GM23338 (cell line): ENCODE results near the gene TBCE. TPM values are rescaled to one million over a fixed set of nuclear protein-coding genes. Genes with fewer than 3 reads are reported as not detected.

Experiments
- ATAC-seq: fragments of 200-7000 bp; cut with Tn5 transposase; 3 replicates; pipeline ENCODE4 v1.9.1; 2020
- DNase-seq: peaks from one replicate; pipeline ENCODE4 v3.0.0-alpha.2; 2015; ENCODE audit warnings: low spot score
- H2AFZ ChIP-seq: fragments of 200-600 bp; sonication (generic); 2 replicates; pipeline ENCODE4 v1.8.0; 2016; ENCODE audit warnings: antibody characterized with exemption, mild to moderate bottlenecking, moderate library complexity
- H3F3A ChIP-seq: fragments of 200-600 bp; sonication (generic); replicated peaks from 2 replicates; pipeline ENCODE4 v1.8.0; 2017; ENCODE audit warnings: antibody characterized with exemption, mixed run types, low read depth
- H3K27ac ChIP-seq: fragments of 200-600 bp; sonication (generic); 2 replicates; pipeline ENCODE4 v1.6.1; 2016; ENCODE audit warnings: low read depth
- H3K27me3 ChIP-seq: fragments of 200-600 bp; sonication (generic); 2 replicates; pipeline ENCODE4 v1.8.0; 2016; ENCODE audit warnings: mild to moderate bottlenecking, mixed run types, moderate library complexity; ENCODE audit not compliant: insufficient read depth
- H3K36me3 ChIP-seq: fragments of 200-600 bp; sonication (generic); 2 replicates; pipeline ENCODE4 v1.8.0; 2016; ENCODE audit warnings: mild to moderate bottlenecking; ENCODE audit not compliant: insufficient read depth
- H3K4me1 ChIP-seq: fragments of 200-600 bp; sonication (generic); 2 replicates; pipeline ENCODE4 v1.8.0; 2016; ENCODE audit warnings: mild to moderate bottlenecking, moderate library complexity; ENCODE audit not compliant: insufficient read depth
- H3K4me2 ChIP-seq: fragments of 200-600 bp; sonication (generic); 2 replicates; pipeline ENCODE4 v1.7.1; 2017; ENCODE audit warnings: mixed run types
- H3K4me3 ChIP-seq: fragments of 200-600 bp; sonication (generic); 2 replicates; pipeline ENCODE4 v1.6.1; 2016; ENCODE audit warnings: mixed run types
- H3K79me2 ChIP-seq: fragments of 200-600 bp; sonication (generic); replicated peaks from 2 replicates; pipeline ENCODE4 v1.8.0; 2017; ENCODE audit warnings: mild to moderate bottlenecking; ENCODE audit not compliant: insufficient read depth
- H3K9me2 ChIP-seq: fragments of 200-600 bp; sonication (generic); 2 replicates; pipeline ENCODE4 v1.8.0; 2017; ENCODE audit not compliant: insufficient read depth
- H4K20me1 ChIP-seq: fragments of 200-600 bp; sonication (generic); replicated peaks from 2 replicates; pipeline ENCODE4 v1.8.0; 2017; ENCODE audit warnings: mild to moderate bottlenecking; ENCODE audit not compliant: insufficient read depth
- H3K27ac Mint-ChIP-seq: 2 replicates; pipeline ENCODE4 v1.8.0; 2020; ENCODE audit warnings: inconsistent platforms, mild to moderate bottlenecking, moderate library complexity, mixed read lengths
- H3K27me3 Mint-ChIP-seq: 3 replicates; pipeline ENCODE4 v1.8.0; 2022; ENCODE audit warnings: low read depth, mild to moderate bottlenecking, moderate library complexity, mixed read lengths, inconsistent platforms; ENCODE audit not compliant: insufficient read depth, poor library complexity
- H3K36me3 Mint-ChIP-seq: 3 replicates; pipeline ENCODE4 v1.8.0; 2021; ENCODE audit warnings: low read depth, mild to moderate bottlenecking, inconsistent platforms, moderate library complexity, mixed read lengths
- H3K4me1 Mint-ChIP-seq: 3 replicates; pipeline ENCODE4 v1.8.0; 2020; ENCODE audit warnings: mild to moderate bottlenecking, inconsistent platforms, mixed read lengths
- H3K4me3 Mint-ChIP-seq: 3 replicates; pipeline ENCODE4 v1.8.0; 2021; ENCODE audit warnings: moderate library complexity, mild to moderate bottlenecking, inconsistent platforms, mixed read lengths
- H3K9me3 Mint-ChIP-seq: 3 replicates; pipeline ENCODE4 v1.8.0; 2020; ENCODE audit warnings: moderate library complexity, mild to moderate bottlenecking, inconsistent platforms, mixed read lengths
- CREB1 ChIP-seq: fragments of 250-450 bp; sonication (Bioruptor Pico); IDR thresholded peaks from 2 replicates; pipeline ENCODE4 v1.5.0; 2020; ENCODE audit warnings: low read depth, mild to moderate bottlenecking, moderate library complexity
- POLR2AphosphoS5 ChIP-seq: IDR thresholded peaks from 2 replicates; pipeline ENCODE4 v1.6.1; 2016; ENCODE audit warnings: antibody characterized with exemption, low read depth
- polyA plus RNA-seq: library from polyadenylated mRNA; unstranded; fragments of >200 nt; fragmentation: Nextera tagmentation; extraction: Ambion mirVana; gene quantifications from 2 replicates; pipeline ENCODE4 v1.2.1, GENCODE V29; 2016
- total RNA-seq: library from RNA; depleted of rRNA; stranded (reverse); fragments of >200 nt; shearing (Covaris generic); gene quantifications from 2 replicates; pipeline ENCODE4 v1.2.3, GENCODE V29; 2014
- TF ChIP-seq, protein P1 (sequence below): IDR thresholded peaks from 2 replicates; pipeline ENCODE4 v1.6.1; 2016; ENCODE audit warnings: antibody characterized with exemption
- TF ChIP-seq, protein P2 (sequence below): IDR thresholded peaks from one replicate; pipeline ENCODE4 v1.6.1; 2018; ENCODE audit warnings: antibody characterized with exemption; ENCODE audit not compliant: unreplicated experiment
- TF ChIP-seq, protein P3 (sequence below), 2 experiments: fragments of 200-600 bp in 1 of 2; sonication (generic) in 1 of 2; conservative IDR thresholded peaks; 2 replicates each; pipeline versions ENCODE4 v1.5.1 to v1.6.1; 2016 to 2017; ENCODE audit warnings: antibody characterized with exemption in 2 of 2, low read depth in 2 of 2, mild to moderate bottlenecking in 2 of 2, moderate library complexity in 1 of 2

TBCE gene
- total and polyA plus RNA-seq, 2 experiments from 2014 or later = 42.7 to 64.8 TPM

DNA sequence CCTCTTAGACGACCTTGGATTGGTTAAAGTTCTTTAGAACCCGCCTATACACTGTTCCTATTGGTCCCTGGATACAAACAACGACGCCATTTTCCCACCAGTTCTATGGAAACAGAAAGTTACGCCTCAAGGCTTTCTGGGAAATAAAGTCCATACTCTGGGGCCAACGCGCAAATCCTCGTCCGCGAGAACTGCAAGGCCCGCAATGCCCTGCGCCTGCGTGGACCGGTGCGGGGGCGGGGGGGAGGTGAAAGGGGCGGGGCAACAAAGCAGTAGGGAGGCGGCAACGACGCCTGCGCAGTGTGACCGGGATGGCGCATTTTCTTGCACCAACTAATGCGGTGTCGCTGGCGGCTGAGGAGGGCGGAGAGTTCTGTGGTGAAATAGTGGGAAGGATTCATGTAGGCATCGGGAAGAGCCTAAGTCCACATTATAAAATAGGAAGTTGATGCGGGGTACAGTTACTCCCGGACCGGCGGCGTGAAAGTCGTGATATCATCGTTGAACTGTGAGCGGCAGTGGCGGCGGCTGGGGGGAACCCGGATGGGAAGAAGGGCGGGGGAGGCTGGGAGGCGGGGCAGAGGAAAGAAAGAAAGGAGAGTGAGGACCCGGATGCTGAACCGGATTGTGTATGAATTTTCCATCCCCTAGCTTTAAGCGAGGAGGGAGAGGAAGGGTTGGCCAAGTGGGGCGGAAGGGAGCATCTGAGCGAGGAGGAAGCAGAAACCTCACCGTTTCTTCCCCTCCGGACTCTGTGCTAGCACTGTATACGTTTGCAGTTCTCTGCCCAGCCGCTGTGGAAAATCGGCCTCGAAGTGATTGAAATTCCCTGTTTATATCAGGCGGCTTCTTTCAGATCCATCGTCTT, 38.7 kb upstream of the TBCE start, which contains the start of gene GGPS1:
Gene GGPS1, plus strand, starts transcription at position 300 of the 868 bp plus-strand sequence. CDS start 6,695 bp downstream, outside the sequence.
- no peaks in the 10 kb centered on the region for H3K9me2 ChIP-seq
- peaks cover 6% of the 10 kb centered on the region; the same call in 1 of the 2 replicates for H3F3A ChIP-seq
- TF ChIP-seq, protein P1, sequence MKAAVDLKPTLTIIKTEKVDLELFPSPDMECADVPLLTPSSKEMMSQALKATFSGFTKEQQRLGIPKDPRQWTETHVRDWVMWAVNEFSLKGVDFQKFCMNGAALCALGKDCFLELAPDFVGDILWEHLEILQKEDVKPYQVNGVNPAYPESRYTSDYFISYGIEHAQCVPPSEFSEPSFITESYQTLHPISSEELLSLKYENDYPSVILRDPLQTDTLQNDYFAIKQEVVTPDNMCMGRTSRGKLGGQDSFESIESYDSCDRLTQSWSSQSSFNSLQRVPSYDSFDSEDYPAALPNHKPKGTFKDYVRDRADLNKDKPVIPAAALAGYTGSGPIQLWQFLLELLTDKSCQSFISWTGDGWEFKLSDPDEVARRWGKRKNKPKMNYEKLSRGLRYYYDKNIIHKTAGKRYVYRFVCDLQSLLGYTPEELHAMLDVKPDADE = peak; percentile 60
- TF ChIP-seq, protein P2, sequence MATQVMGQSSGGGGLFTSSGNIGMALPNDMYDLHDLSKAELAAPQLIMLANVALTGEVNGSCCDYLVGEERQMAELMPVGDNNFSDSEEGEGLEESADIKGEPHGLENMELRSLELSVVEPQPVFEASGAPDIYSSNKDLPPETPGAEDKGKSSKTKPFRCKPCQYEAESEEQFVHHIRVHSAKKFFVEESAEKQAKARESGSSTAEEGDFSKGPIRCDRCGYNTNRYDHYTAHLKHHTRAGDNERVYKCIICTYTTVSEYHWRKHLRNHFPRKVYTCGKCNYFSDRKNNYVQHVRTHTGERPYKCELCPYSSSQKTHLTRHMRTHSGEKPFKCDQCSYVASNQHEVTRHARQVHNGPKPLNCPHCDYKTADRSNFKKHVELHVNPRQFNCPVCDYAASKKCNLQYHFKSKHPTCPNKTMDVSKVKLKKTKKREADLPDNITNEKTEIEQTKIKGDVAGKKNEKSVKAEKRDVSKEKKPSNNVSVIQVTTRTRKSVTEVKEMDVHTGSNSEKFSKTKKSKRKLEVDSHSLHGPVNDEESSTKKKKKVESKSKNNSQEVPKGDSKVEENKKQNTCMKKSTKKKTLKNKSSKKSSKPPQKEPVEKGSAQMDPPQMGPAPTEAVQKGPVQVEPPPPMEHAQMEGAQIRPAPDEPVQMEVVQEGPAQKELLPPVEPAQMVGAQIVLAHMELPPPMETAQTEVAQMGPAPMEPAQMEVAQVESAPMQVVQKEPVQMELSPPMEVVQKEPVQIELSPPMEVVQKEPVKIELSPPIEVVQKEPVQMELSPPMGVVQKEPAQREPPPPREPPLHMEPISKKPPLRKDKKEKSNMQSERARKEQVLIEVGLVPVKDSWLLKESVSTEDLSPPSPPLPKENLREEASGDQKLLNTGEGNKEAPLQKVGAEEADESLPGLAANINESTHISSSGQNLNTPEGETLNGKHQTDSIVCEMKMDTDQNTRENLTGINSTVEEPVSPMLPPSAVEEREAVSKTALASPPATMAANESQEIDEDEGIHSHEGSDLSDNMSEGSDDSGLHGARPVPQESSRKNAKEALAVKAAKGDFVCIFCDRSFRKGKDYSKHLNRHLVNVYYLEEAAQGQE = no peak
- TF ChIP-seq POLR2AphosphoS5 = peak; percentile 83
- TF ChIP-seq CREB1 = peak; percentile 76
- no peaks in the 10 kb centered on the region for H3K36me3 ChIP-seq
- peaks cover 6% of the 10 kb centered on the region for H3K27me3 Mint-ChIP-seq
- H3K27ac ChIP-seq = peak within 1 kb of the TSS; percentile 95
- DNase-seq (peak; percentile 100), ATAC-seq (peak; percentile 82)
- H3K36me3 Mint-ChIP-seq = peaks cover 17% of the 10 kb centered on the region
- peaks cover 15% of the 10 kb centered on the region for H3K4me1 Mint-ChIP-seq
- peaks cover 28% of the 10 kb centered on the region for H4K20me1 ChIP-seq
- H3K27ac Mint-ChIP-seq = peak within 1 kb of the TSS; percentile 90; the same call in 1 of the 2 replicates
- no peak within 1 kb of the TSS for H3K4me3 Mint-ChIP-seq
- H3K79me2 ChIP-seq = peaks cover 88% of the 10 kb centered on the region
- no peaks in the 10 kb centered on the region; the same call in 2 of the 3 replicates for H3K9me3 Mint-ChIP-seq
- peaks cover 19% of the 10 kb centered on the region for H3K4me1 ChIP-seq
- peak within 1 kb of the TSS; percentile 88 for H3K4me2 ChIP-seq
- no peaks in the 10 kb centered on the region for H3K27me3 ChIP-seq
- no peak within 1 kb of the TSS; the same call in 1 of the 2 replicates for H2AFZ ChIP-seq
- peak within 1 kb of the TSS; percentile 80 for H3K4me3 ChIP-seq

DNA sequence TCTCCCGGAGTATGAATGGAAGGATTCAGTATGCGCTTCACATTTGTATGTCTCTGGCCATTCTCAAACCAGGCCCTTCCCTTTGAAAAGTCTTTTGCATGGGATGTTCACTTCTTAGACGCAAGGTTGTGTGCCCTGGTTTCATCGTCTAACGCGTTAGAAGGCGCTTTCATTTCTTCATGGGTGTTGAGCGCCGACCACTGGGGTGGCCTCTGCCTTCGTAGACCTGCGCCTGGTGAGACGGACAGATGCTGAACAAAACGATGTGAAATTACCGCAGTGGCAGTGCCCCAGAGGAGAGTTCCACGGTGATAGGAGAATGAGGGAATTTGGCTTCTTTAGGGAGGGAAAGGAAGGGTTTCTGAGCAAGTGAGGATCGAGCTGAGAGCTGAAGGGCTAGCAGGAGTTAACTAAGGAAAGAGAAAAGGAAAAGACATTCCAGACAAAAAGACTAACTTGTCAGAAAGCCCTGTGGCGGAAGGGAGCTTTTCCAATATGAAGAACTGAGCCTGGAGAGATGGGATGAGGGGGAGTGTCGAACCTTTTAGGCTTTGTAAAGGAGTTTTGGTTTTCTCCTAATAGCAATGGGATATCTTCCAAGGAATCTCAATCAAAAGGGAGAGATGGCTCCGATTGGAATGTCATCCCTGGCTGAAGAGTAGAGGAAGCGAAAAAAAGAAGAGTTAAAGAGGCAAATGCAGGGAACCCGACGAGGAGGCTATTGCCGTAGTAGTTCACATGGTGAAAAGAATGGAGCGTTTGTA, 37.9 kb upstream of the TBCE start:
- no peaks in the 10 kb centered on the region; the same call in 2 of the 3 replicates for H3K9me3 Mint-ChIP-seq
- H3K27me3 Mint-ChIP-seq = peaks cover 4% of the 10 kb centered on the region
- peak overlapping the region; percentile 75 for H3K4me3 ChIP-seq
- H3K27me3 ChIP-seq = no peaks in the 10 kb centered on the region
- peaks cover 88% of the 10 kb centered on the region for H3K79me2 ChIP-seq
- TF ChIP-seq, protein P3, sequence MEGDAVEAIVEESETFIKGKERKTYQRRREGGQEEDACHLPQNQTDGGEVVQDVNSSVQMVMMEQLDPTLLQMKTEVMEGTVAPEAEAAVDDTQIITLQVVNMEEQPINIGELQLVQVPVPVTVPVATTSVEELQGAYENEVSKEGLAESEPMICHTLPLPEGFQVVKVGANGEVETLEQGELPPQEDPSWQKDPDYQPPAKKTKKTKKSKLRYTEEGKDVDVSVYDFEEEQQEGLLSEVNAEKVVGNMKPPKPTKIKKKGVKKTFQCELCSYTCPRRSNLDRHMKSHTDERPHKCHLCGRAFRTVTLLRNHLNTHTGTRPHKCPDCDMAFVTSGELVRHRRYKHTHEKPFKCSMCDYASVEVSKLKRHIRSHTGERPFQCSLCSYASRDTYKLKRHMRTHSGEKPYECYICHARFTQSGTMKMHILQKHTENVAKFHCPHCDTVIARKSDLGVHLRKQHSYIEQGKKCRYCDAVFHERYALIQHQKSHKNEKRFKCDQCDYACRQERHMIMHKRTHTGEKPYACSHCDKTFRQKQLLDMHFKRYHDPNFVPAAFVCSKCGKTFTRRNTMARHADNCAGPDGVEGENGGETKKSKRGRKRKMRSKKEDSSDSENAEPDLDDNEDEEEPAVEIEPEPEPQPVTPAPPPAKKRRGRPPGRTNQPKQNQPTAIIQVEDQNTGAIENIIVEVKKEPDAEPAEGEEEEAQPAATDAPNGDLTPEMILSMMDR (conservative IDR thresholded peaks at IDR 0.05; ENCODE audit: low read depth in 2 of 2) = peak; percentile 17 to 31; a peak in 3 of 4 replicates
- no peak for TF ChIP-seq CREB1
- H3K4me3 Mint-ChIP-seq = no peak overlapping the region
- peak; percentile 4 for ATAC-seq
- peaks cover 6% of the 10 kb centered on the region; the same call in 1 of the 2 replicates for H3F3A ChIP-seq
- H3K27ac ChIP-seq = peak overlapping the region; percentile 95
- peaks cover 14% of the 10 kb centered on the region for H3K36me3 Mint-ChIP-seq
- peak overlapping the region; percentile 88 for H3K4me2 ChIP-seq
- H3K4me1 Mint-ChIP-seq = peaks cover 15% of the 10 kb centered on the region
- H2AFZ ChIP-seq = no peak overlapping the region; the same call in 1 of the 2 replicates
- DNase-seq = peak; percentile 47
- H3K36me3 ChIP-seq = no peaks in the 10 kb centered on the region
- H3K9me2 ChIP-seq = no peaks in the 10 kb centered on the region
- H3K27ac Mint-ChIP-seq = no peak overlapping the region
- peaks cover 29% of the 10 kb centered on the region for H4K20me1 ChIP-seq
- peaks cover 19% of the 10 kb centered on the region for H3K4me1 ChIP-seq
